Dermis microvascular lymphatic vessel endothelial cell (primary cell): Measurements from ENCODE around the gene SLC16A6. TPM values are rescaled to one million over a fixed set of nuclear protein-coding genes. Genes with fewer than 3 reads are reported as not detected.
A peak's percentile ranks its signal among the peaks of the same experiment; 100 is the strongest.

Experiments used
- DNase-seq, 2 donors: peaks; one replicate each; pipeline versions ENCODE4 v3.0.0 to v3.0.0-alpha.2; 2010; ENCODE audit warnings: low read depth in 2 of 2
- total RNA-seq: library from RNA; depleted of rRNA; stranded (reverse); fragments of >200 nt; gene quantifications from 2 replicates; pipeline ENCODE4 v1.2.1, GENCODE V29; 2014

SLC16A6 gene
- 1.0 and 2.8 TPM in 2 replicates for total RNA-seq

- DNase-seq: peak; percentile 37 to 84
Measured at GRCh38 chr17:68290955-68291835, at the start of gene SLC16A6, which contains the start of gene ARSG. SLC16A6 (minus strand) TSS chr17:68291127; CDS start chr17:68278320, 12,807 bp downstream. ARSG (plus strand) TSS chr17:68291495; CDS start chr17:68307494, 15,999 bp downstream.

DNA sequence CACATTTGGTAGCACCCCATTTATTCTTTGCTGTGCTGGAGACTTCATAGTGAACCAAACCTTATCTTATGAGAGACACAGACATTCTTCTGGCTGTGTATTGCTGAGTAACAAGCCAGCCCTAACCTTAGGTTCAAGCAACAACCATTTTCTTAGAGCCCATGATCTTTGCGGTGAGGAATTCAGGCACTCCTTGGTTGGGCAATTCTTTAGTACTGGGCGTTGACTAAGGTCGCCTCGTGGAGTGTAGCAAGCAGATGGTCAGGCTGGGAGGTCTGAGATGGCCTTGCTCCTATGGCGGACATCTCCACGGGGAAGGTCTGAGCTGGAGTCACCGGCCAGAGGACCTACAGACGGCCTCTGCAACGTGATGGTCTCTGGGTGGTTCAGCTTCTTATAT, 43.5 kb upstream of the SLC16A6 start:
- no peak for DNase-seq

GRCh38 chr17:68331932-68332331, 41.0 kb upstream of the SLC16A6 start:
- peak in 1 of 2 donors; percentile 14 for DNase-seq

DNA sequence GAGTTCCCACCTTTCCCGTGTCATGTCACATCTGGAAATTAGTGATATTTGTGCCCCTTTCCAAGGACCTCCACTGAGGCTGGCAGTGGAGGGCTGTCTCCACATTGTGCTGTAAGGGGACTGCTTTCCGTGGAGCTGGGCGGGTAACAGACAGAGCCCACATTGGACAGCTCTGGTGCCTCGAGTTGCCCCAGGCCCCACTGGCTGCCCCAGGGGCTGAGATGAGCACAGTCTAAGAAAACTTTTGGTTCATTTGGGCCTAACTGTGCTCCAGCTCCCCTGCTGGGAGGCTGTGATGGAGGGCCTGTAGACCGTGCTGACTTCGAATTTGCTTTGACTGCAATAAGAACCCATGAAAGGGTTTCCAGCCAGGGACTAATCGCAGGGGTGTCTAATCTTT, 38.4 kb upstream of the SLC16A6 start:
- no peak for DNase-seq

DNA sequence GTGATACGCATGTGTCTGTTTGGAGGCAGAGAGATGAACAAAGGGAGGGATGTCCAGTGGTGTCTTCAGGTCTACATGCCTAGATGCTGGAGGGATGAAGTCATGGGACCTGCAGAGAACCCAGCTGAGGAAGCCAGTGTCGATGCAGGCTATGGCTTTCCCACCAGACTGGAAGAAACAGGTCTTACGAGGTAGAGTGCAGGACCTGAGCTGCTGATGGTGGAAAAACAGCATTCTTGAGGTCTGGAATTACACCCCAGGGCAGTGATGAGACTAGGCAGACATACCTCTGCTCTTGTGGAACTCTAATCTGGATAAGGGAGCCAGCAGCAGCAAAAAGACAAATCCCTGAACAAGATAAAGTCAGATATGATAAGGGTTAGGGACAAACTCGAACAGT, 37.7 kb upstream of the SLC16A6 start:
- DNase-seq: no peak

DNA sequence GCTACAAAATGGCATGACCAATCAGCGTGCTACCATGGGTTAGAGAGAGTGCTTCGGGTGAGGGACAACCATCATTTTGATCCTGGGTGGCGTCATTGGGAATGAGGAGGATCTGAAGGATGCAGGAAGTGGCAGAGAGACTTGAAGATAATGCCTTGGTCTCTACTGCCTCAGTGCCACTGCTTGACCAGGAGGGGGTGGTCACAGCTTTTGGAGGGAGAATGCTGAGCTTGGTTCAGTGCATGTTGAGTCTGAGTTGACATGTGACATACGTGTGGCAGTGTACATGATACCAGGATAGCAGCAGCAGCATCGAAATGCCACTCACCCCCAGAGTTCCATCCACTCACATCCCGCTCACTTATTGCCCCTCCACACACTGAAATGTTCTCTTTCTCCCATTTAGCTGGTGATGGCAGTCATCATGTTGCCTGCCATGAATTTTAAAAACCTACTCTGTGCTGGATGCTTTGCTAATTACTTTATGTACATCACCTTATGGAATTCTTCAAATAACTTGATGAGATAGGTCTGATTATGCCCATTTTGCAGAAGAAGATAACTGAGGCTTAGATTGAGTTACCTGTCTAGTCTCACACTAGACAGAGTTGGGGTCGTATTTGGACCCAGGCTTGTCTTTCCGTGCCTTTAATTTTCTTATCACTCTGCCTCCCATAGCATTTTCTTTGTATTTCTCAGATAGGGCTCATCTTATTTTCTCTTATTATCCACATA, 37.1 kb upstream of the SLC16A6 start:
- no peak for DNase-seq

- DNase-seq: no peak
Measured at GRCh38 chr17:68326681-68327080, 35.8 kb upstream of the SLC16A6 start.

DNA sequence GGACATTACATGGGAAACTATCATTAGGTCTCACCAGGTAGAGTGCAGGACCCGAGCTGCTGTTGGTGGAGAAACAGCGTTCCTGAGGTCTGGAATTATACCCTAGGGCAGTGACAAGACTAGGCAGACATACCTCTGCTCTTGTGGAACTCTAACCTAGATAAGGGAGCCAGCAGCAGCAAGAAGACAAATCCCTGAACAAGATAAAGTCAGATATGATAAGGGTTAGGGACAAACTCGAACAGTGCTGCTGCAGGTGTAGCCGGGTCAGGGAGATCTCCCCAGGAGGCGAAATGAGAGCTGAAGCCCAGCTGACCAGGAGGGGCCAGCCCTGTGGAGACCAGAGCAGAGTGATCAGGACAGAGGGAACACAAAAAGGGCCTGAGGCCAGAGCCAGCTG, 35.0 kb upstream of the SLC16A6 start:
- DNase-seq: no peak

GRCh38 chr17:68324654-68325336, 33.9 kb upstream of the SLC16A6 start:
- no peak for DNase-seq

- peak in 1 of 2 donors; percentile 83 for DNase-seq
Measured at GRCh38 chr17:68324114-68324513, 33.2 kb upstream of the SLC16A6 start.

- DNase-seq: no peak
Measured at GRCh38 chr17:68322630-68323029, 31.7 kb upstream of the SLC16A6 start.

DNA sequence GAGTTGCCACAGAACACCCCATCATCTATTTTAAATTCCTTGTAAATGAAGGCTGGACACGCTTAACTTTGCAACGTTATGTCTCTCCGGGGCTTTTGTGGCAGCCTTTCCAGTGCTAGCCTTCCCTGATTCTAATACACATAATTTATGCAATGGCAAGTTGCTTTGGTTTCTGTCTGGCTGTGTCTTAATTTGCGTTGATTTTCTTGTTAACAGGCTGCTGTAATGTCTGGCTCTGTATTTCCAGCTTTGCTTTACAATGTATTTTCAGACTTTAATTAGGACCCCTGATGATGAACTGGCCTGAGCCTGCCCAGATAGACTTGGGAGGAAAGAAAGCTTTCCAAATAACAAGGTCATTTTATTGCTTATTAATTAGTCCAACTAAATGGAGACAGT, 30.6 kb upstream of the SLC16A6 start:
- DNase-seq: no peak

- no peak for DNase-seq
Measured at GRCh38 chr17:68320943-68321555, 30.1 kb upstream of the SLC16A6 start.

GRCh38 chr17:68320311-68320865, 29.5 kb upstream of the SLC16A6 start:
- DNase-seq: no peak

- DNase-seq: no peak
Measured at GRCh38 chr17:68319410-68320162, 28.7 kb upstream of the SLC16A6 start.

GRCh38 chr17:68318103-68318991, 27.4 kb upstream of the SLC16A6 start:
- peak in 1 of 2 donors; percentile 84 for DNase-seq

DNA sequence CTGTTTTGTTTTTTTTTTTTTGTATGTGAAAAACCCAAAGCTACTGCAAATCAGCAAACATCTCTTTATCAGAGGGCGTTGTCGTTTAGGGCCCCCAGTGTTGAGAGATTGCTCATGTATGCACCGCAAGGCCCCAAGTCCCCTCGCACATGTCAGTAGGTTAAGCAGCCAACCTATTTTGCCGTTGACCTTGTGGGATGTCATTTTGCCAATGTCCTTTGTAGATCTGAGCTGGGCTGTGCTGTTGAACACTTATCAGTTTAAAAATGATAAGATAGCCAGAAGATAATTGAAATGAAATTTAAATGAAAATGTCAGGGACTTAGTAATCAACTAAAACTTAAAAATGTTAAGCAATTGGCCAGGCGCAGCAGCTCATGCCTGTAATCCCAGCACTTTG, 26.5 kb upstream of the SLC16A6 start:
- DNase-seq: no peak

GRCh38 chr17:68315930-68316329, 25.0 kb upstream of the SLC16A6 start:
- DNase-seq: no peak

- DNase-seq: no peak
Measured at GRCh38 chr17:68314916-68315535, 24.1 kb upstream of the SLC16A6 start.
